Activated CD8-positive, alpha-beta memory T cell treated with anti-CD3 and anti-CD28 coated beads, Interleukin-2, amount 50 U/mL, for 24 hours (primary cell): ENCODE data around the gene ARMC9.

ENCODE experiments used
- DNase-seq: peaks from one replicate; pipeline ENCODE4 v3.0.0-alpha.2; 2020; ENCODE audit errors: extremely low read depth

Gene ARMC9

GRCh38 chr2:231308631-231309428, 110.4 kb downstream of the ARMC9 start:
- no peak for DNase-seq

DNA sequence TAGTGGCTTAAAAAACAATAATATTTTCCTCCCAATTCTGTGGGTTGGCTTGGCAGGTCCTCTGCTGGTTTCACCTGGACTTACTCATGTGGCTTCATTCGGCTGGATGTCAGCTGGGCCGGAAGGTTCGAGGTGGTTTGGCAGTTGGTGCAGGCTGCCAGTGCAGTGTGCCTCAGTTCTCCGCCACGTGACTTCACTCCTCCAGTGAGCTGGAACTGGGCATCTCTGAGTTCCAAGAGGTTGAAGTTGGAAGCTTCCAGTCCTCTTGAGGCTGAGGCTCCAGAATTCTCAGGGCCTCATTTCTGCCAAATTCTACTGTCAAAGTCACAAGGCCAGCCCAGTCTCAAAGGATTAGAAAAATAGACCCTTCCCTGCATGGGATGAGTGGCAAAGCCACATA, 113.6 kb downstream of the ARMC9 start:
- DNase-seq = no peak

DNA sequence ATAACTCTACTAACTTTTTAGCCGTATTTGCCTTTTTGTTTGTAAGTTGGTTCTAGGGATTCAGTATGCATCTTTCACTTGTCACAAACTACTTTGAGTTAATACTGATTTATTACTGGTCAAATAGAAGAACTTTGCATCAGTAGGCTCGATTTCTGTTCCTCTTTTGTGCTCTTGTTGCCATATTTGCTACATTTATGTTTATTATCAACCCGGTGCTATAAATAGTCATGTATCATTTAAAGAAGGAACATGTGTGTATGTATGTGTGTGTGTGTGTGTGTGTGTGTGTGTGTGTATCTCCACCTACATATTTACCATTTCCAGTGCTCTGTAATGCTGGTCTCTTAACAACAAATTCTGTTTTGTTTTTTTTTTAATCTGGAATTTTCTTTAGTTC, 117.5 kb downstream of the ARMC9 start:
- DNase-seq = no peak

DNA sequence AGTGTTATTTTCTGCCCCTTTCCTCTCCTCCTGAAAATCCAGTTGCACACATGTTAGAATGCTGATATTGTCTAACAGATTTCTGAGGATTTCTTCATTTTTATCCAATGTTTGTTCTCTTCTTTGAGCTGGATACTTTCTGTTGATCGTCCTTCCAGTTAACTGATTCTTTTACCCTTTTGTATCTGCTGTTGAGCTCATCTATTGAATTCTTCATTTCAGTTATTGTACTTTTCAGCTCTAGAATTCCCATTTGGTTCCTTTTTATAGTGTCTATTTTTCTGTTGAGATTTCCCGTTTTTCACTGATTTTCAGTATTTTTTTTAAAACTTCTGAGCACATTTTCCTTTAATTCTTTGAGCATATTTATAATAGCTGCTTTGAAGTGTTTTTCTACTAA, 119.1 kb downstream of the ARMC9 start:
- no peak for DNase-seq

DNA sequence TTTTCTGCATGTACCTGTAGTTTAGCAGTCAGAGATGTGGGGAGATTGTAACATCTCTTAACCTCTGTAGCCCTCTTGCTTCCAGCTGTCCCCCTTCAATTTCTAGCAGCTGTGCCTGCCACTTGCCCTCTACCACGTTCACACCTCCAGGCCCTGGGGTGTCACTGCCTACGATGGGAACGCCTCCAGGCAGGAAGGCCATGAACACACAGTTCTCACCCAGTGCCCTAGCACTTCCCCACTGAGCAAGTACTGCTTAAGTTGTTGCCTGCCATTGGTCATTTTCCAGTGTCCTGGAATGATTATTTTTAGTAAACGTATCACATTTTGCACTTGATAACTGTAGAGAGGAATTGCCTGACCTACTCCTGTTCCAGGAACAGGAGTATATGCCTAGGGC, 120.0 kb downstream of the ARMC9 start:
- no peak for DNase-seq

DNA sequence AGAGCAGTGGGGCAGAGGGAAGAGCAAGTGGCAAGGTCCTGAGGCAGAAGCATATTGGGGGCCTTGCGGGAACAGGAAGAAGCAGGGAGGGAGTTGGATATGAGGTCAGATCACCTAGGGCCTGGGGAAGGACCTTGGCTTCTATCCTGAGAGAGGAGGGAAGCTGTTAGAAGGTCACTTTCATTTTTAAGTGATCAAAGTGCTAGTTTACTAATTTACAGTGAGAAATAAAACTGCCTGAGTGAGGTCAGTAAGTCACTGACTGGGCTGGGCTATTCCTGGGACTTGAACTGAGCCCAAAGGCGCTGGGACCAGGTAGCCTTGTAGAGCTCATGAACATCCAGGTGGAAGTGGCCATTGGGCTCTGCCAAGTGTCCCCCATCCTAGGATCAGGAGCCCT, 120.5 kb downstream of the ARMC9 start:
- no peak for DNase-seq

- no peak for DNase-seq
These were observed 121.4 kb downstream of the ARMC9 start for GRCh38 chr2:231319867-231320266.

GRCh38 chr2:231321021-231321420, 122.6 kb downstream of the ARMC9 start:
- DNase-seq = no peak

DNA sequence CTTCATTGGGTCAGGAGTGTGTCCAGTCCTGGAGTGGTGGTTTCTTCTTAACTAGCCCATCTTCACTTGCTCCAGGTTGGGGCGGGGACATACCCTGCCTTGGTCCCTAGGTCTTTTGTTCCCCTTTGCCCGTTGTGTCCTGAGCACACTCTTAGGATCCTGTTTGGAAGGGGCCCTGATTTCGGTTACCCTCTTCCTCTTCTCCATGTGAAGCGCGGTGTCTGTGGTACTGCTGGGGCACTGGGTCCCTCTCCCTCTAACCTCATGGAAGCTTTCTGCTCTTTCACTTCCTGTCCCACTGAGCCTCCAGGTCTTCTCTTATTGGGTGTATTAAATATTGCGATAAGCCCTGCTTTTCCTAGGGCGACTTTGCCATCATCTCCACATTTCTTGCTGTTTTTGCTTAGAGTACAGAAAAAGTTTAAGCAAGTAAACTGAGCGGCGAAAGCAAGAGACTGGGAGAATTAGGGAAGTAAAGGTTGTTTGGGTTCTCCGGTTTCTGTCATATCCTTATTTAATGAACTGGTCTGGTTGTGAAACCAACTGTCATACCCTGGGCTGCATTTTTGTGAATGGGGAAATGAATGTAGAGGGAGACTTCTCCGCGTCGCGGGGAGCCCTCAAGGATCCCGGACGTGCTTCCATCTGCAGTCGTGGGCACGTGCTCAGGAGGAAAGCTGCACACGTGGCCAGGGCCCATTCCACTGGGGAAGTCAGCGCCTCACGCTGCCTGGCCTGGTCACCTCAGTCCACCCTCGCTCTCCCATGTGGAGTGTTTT, 123.3 kb downstream of the ARMC9 start:
- DNase-seq = no peak

GRCh38 chr2:231323316-231323715, 124.9 kb downstream of the ARMC9 start:
- no peak for DNase-seq

DNA sequence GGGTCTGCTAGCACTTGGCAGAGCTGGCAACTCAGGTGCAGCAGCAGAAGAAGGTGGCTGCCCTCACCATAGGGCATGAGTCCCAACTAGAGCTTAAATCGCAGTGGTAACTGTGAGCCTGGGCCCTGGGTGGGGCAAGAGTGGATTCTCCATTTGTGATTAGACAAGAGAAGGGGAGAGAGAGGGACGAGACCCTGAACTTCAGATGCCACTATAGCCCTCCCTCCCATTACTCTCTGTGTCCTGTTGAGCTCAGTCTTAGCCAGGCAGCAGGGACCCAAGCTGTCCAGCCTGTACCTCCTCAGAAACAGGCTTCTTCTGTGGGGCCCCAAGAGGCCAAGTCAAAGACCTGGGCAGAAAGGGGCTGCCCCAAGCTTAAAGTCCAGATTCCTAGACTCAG, 127.4 kb downstream of the ARMC9 start:
- no peak for DNase-seq

DNA sequence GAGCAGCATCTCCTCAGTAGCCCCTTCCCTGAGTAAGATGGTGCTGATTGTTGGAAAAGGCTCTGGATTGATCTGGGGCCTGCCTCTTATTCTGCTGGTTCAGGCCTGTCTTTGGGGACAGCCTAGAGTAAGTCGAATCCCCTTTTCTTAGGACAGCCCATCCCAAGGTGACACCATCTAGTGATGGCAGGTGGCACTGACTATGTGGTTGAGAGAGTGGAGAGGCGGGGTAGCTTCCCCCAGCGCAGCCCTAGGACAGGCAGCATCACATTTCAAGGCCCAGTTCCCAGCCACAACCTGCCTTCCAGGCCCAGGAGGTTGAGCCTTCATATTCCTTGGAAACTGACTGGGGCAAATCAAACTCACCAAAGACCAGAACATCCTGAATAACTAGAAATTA, 128.0 kb downstream of the ARMC9 start:
- no peak for DNase-seq

- DNase-seq = no peak
These were observed 131.9 kb downstream of the ARMC9 start for GRCh38 chr2:231330311-231330710.

GRCh38 chr2:231331533-231331932, 133.1 kb downstream of the ARMC9 start:
- no peak for DNase-seq

GRCh38 chr2:231332388-231332787, 134.0 kb downstream of the ARMC9 start:
- DNase-seq = no peak

- DNase-seq = no peak
These were observed 134.6 kb downstream of the ARMC9 start for GRCh38 chr2:231332872-231333500.

DNA sequence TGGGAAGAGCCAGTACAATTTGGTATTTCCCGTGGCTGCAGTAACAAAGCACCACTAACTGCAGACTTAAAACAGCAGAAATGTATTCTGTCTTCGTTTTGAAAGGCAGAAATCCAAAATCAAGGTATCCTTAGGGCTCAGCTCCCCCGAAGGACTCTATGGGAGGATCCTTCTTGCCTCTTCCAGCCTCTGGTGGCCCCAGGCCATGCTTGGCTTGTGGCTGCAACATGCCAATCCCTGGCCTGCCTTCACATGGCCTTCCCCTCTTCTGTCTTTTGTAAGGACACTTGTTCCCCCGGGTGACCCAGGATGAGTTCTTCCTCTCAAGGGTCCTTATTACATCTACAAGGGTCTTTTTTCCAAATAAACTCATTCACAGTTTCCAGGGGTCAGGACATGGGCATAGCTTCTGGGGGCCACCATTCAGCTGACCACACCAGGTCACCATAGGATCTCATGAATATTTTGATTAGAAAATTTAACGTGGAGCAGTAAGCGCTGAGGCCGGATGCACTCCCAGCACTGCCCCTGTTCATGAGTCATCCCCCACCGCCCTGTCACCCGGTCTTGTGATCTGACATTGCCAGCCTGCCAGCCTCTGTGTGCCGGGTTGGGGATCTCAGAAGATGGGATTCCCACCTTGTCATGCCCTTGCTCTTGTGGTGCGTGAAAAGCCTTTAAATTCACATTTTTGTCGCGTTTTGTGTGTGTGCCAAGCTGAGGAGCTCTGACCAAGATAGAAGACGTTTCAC, 135.9 kb downstream of the ARMC9 start:
- no peak for DNase-seq

DNA sequence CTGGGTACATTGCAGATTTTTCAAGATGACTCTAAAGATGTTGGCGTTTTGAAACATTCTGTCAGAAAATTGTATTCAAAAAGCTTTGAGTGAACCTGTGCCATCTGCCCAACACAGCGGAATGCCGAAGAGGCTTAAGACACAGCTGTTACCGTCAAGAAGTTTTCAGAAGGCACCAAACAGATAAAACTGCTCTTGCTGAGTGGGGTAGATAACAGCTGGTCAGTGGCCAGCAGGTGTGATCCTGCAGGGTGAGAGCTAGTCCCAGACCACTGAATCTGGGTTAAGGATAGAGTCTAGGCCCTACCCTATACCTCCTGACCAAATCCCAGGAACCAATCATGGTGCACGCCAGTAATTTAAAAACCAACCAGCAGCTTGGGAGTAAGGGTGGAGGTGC, 136.6 kb downstream of the ARMC9 start:
- no peak for DNase-seq

DNA sequence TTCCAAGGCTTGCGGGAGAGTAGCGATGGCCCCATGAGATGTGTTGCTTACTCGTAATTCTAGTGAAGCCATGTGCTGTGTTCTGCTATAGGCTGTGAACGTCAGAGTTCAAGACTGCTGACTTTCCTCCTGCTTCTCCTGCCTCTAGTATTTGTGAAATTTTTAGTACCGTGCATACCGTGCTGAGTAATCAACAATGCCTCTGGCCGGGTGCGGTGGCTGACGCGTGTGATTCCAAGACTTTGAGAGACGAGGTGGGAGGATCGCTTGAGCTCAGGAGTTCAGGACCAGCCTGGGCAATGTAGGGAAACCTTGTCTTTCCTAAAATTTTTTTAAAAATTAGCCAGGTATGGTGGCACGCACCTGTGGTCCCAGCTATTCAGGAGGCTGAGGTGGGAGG, 137.2 kb downstream of the ARMC9 start:
- no peak for DNase-seq

GRCh38 chr2:231336236-231336635, 137.8 kb downstream of the ARMC9 start:
- no peak for DNase-seq

DNA sequence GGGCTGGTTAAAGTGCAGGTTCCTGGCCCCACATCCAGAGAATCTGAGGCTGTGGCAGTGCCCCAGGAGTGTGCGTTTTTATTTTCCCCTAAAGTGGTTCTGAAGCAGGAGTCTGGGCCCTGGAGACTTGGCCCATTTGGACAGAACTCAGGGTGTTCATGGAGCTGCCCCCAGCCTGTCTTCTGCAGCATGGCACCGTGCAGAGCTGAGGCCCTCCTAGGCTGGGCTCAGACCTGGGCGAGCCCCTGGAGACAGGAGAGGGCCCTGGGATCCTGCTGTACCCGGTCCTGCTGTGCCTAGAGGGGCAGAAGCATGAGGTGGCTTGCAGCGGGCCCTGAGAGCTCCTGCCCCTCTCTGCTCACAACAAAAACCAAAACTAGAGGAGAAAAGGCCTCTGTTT, 138.3 kb downstream of the ARMC9 start:
- DNase-seq = no peak
